Transverse colon (tissue), 3 donors: ENCODE data around the gene BCAR3.

Experiments
- EP300 ChIP-seq: sonication (generic); formaldehyde crosslinking; IDR thresholded peaks from one replicate; pipeline ENCODE4 v1.6.1; 2017; ENCODE audit warnings: antibody characterized with exemption, low read depth
- POLR2A ChIP-seq: fragments of 450-650 bp; IDR thresholded peaks from one replicate; pipeline ENCODE4 v1.6.1; 2016; ENCODE audit warnings: antibody characterized with exemption, mild to moderate bottlenecking, moderate library complexity
- TF ChIP-seq, protein P1 (sequence below), 5 experiments: fragments of 200-600 bp in 3 of 5; fragments of 450-650 bp in 2 of 5; sonication (generic) in 3 of 5; IDR thresholded peaks; 1 replicate in 2 of 5; 2 replicates in 3 of 5; pipeline ENCODE4 v1.5.1; 2016 to 2017; ENCODE audit warnings: antibody characterized with exemption in 5 of 5, inconsistent platforms in 3 of 5, mild to moderate bottlenecking in 2 of 5, moderate library complexity in 1 of 5

DNA sequence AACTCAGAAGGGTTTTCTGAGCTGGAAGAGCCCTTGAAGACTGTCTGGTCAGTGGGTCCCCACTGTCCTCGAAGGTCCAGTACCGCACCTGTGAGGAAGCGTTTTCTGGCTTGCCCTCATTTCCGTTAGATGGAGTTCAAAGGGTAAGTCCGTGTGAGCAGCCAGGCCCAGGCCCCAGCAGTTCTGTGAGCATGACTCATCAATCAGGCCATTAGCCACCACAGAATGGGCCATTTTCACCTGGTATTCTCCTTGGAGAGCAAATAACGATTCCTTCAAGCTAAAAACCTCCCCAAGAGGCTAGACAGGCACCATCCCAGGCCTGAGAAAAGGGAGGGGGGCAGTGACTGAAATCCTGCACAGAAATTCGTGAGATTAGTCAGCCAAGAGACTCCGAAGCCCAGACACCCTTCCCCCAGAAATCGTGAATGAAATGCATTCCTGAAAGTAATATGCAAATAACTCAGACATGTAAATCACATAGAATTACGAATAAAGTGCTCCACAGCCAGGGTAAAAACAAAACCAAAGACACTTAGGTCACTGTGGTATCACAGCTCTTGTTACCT lies 66.0 kb downstream of the BCAR3 start:
- TF ChIP-seq, protein P1, sequence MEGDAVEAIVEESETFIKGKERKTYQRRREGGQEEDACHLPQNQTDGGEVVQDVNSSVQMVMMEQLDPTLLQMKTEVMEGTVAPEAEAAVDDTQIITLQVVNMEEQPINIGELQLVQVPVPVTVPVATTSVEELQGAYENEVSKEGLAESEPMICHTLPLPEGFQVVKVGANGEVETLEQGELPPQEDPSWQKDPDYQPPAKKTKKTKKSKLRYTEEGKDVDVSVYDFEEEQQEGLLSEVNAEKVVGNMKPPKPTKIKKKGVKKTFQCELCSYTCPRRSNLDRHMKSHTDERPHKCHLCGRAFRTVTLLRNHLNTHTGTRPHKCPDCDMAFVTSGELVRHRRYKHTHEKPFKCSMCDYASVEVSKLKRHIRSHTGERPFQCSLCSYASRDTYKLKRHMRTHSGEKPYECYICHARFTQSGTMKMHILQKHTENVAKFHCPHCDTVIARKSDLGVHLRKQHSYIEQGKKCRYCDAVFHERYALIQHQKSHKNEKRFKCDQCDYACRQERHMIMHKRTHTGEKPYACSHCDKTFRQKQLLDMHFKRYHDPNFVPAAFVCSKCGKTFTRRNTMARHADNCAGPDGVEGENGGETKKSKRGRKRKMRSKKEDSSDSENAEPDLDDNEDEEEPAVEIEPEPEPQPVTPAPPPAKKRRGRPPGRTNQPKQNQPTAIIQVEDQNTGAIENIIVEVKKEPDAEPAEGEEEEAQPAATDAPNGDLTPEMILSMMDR (IDR thresholded peaks at IDR 0.05) = no peak
- no peak for TF ChIP-seq POLR2A
- TF ChIP-seq EP300 = no peak
